A549 (cell line): ENCODE measurements around the gene CTPS2.

Experiments
- CTCF ChIP-seq: fragments of >200 bp; sonication (Bioruptor Twin); formaldehyde crosslinking; IDR thresholded peaks from 3 replicates; pipeline ENCODE4 v1.5.1; 2016
- JUN ChIP-seq, 2 experiments: fragments of >200 bp; sonication (Bioruptor Twin); formaldehyde crosslinking; IDR thresholded peaks; 2 replicates in 1 of 2; 3 replicates in 1 of 2; pipeline ENCODE4 v1.6.1; 2016 to 2017
- POLR2A ChIP-seq: IDR thresholded peaks from 2 replicates; pipeline ENCODE4 v1.6.1; 2012; ENCODE audit warnings: mild to moderate bottlenecking, low read length

- TF ChIP-seq POLR2A (no peak), JUN (IDR thresholded peaks at IDR 0.05) (no peak), CTCF (no peak)
Measured at GRCh38 chrX:16687514-16687913, 25.0 kb downstream of the CTPS2 start.
